Activated CD4-positive, alpha-beta T cell treated with anti-CD3 and anti-CD28 coated beads, Interleukin-2, amount 10 ng/mL, durations not matched to agents 24 days and 14 days (primary cell): ENCODE measurements around the gene NDFIP1. TPM values are rescaled to one million over a fixed set of nuclear protein-coding genes. Genes with fewer than 3 reads are reported as not detected.

ENCODE experiments used
- total RNA-seq: library from RNA; stranded (reverse); gene quantifications from 2 replicates; pipeline ENCODE4 v1.2.3, GENCODE V29; 2022

Gene NDFIP1
- total RNA-seq, 1 donor from 2014 or later = 122 TPM

Other genes starting within 250 kb of the NDFIP1 start
- 0.17 TPM in 1 of 2 replicates, not detected in the other for gene PCDH1, start 230.4 kb upstream of the NDFIP1 start, total RNA-seq
- 66.7 and 72.0 TPM in 2 replicates for gene DELE1, start 184.9 kb upstream of the NDFIP1 start, total RNA-seq
- gene PCDH12, start 150.6 kb upstream of the NDFIP1 start, total RNA-seq = 1.8 and 2.2 TPM in 2 replicates
- gene RNF14, start 139.7 kb upstream of the NDFIP1 start, total RNA-seq = 28.8 and 32.2 TPM in 2 replicates
- 108 and 114 TPM in 2 replicates for gene GNPDA1, start 95.8 kb upstream of the NDFIP1 start, total RNA-seq
- 1.4 and 1.5 TPM in 2 replicates for gene SPRY4, start 216.2 kb downstream of the NDFIP1 start, total RNA-seq